Activated CD8-positive, alpha-beta memory T cell treated with anti-CD3 and anti-CD28 coated beads for 1 hour (primary cell): ENCODE results near the gene EXOC3L1.
A peak's percentile ranks its signal among the peaks of the same experiment; 100 is the strongest.

ENCODE experiments used
- DNase-seq, 2 donors: peaks; one replicate each; pipeline ENCODE4 v3.0.0-alpha.2; 2020; ENCODE audit warnings: low read depth in 1 of 2; ENCODE audit errors: extremely low read depth in 1 of 2

Gene EXOC3L1, protein sequence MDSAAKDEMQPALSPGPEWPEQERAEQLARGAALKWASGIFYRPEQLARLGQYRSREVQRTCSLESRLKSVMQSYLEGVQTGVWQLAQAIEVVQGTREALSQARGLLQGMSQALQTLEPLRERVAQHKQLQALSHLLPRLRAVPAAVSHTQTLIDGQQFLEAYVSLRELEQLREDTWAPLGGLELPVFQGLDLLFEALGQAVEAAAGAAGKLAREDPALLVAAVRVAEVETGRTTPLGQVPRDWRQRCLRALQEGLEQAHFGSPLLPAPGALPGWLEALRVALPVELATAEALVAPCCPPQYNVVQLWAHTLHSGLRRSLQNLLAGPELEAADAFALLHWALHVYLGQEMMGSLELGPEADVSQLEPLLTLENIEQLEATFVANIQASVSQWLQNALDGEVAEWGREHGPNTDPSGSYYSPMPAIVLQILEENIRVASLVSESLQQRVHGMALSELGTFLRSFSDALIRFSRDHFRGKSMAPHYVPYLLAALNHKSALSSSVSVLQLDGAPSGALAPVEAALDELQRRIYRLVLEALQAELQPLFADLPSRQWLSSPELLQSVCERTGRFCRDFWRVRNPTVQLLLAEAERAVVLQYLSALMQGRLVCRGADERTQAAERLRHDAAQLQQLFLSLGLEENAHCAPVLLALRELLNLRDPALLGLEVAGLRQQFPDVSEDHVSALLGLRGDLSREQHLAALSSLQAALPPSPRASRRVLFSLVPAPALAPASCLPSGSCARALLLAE

DNA sequence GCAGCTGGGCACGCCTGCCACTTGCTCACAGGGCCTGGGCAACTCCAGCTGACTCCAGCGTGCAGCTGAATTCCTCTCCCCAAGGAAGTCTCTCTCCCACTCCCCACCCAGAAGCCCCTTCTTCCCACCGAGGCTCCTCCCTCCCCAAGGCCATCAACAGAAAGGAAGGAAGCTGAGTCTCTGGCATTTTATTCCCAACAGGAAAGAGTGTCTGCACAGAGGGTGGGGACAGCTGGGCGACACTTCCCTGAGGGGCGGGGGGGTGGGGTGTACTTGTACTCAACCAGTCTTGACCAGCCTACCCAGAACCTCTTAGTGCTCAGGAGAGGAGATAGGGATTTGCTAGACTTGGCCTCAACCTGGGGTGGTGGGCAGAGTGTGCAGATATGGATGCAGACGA lies at the start of gene EXOC3L1:
Gene EXOC3L1, minus strand, starts transcription at position 96 of the 400 bp plus-strand sequence. CDS start 460 bp downstream, outside the sequence.
- DNase-seq = no peak

DNA sequence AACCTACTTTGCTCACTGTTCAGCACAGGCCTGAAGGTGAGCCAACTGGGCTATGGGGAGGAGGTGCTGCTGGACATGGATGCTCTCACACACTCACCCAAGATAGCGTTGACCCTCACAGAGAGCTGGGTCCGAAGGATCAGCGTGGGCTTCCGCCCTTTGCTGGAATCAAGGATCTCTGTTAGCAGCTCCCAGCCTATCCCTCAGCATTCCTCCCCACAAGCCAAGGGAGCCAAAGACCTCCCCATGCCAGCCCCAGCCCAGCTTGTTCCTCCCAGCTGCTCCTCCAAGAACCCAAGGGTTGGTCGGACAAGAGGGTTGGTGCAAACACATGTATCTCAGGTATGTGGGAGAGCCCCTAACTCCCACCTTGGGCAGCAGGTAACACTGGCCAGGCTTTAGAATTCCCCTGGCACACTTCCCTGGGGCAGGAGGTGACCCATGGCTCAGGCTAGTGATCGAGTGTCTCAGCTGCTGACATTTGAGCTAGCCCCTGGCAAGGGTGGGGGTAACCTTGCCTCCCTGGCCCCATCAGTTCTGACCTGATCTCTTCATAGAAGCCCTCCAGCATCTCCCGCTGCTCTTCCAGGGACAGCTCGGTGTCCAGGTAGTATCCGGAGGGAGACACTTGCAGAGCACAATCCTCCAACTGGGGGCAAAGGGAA lies 49.0 kb upstream of the EXOC3L1 start:
- DNase-seq = no peak

DNA sequence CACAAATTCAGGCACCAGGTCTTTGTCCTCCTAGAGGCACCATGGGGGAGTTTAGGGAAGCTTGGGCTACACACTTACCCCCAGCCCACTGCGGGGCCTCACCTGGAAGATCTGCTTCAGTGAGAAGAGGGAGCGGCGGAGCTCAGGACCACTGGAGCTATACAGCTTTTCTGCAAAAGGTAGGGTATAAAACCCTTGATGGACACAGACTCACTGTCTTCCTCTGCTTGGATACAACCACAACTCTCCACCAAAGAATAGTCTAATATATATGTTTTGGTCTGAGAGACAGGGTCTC lies 48.3 kb upstream of the EXOC3L1 start:
- DNase-seq = no peak

DNA sequence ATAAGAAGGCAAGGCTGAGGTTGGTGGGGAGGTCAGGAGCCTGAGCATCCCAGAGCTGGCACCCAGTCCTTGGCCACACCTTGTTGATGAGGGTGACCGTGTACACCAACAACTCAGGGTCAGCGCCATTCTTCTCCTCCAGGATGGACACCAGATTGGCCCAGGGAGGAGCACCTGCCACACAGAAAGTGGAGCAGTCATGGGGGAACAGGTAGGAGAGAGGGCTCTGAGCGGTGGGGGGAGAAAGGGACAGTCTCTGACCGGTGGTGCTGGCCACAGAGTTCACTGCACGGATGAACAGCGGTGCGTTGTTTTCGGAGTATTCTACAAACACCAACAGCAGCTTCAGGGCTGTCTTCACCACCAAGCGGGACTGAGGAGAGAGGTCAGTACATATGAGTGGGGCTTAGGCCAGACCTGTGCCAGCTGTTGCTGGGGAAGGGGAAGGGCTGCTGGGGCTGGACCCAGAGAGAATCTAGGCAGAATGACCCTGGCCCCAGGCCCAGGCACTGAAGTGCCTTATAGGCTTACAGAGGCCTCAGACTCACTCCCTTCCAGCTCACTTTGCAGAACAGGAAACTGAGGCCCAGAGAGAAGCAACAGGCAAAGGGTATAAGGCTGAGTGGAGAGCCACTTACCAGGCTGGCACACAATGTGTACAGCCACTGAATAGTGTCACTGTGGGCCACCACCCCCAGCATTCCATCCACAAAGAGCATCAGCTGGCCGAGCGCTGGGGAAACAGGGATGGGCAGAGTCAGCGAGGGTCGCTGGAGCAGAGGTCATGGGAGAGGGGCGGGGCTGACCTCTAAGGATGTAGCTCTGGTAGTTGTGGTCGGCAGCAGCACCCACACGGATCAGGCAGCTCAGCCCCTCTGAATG lies 47.7 kb upstream of the EXOC3L1 start:
- no peak for DNase-seq

DNA sequence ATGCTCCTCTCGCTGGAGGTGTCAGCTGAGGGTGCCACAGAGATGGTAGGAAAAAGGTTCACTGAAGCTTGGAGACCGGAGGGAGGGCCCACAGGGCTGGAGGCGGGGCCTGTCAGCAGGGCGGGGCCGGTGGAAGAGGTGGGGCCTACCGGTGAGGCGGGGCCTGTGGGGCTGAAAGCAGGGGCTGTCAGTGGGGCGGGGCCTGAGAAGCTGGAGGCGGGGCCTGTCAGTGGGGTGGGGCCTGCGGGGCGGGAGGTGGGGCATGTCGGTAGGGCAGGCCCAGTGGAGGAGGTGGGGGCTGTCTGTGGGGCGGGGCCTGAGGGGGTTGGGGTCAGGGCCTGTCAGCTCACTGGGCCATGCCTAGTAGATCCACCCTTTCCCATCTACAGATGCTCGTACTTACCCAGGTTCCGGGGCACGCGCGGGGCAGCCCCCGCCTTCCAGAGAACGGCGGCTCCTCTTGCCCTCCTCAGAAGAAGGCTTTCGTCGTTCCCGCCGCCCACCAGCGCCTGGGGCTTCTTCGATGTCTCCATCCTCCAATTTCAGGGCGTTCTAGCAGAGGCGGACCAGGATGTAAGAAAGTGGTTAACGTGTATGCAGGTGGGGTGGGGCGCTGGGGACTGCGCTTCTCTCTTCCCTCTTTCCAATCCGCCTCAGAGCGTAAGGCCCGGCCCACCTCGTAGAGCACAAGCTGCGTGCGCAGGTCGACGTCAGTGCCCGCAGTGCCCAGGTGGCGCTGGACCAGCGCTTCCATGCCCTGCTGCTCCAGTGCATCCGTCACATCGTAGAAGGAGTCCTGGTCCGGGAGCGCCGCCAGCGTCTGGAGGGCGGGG lies 46.8 kb upstream of the EXOC3L1 start:
- no peak for DNase-seq

DNA sequence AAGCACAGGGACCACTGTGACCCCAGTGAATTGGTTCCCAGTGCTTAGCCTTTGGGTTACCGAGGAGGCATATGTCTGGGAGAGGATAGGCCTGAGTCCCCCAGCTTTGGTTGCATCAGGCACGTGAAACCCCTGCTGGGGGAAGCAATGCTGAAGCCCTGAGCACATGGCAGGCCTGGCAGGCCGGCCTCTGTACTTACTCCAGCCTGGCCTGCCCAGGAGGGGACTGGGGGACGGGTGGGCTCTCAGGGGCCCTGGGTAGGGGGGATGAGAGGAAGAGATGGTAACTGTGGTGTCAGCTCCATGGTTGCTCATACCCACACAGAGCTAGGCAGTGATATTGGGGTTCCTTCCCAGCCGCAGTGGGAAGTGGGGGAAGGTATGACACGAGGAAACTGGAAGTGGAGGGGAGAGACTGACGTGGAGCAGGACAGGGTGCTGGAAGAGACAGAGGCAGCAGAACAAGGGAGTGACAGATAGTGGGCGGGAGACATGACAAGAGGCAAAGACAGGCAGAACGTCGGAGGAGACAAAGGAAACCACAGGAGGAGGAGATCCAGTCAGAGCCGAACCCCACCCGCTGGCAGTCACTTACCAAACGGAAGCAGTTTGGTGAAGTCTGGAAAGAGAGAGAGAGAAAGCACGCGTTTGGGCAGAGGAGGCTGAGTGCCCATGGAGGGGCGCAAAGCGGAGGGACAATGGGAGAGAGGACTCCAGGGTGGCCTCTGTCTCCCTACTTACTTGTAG lies 46.1 kb upstream of the EXOC3L1 start:
- no peak for DNase-seq

DNA sequence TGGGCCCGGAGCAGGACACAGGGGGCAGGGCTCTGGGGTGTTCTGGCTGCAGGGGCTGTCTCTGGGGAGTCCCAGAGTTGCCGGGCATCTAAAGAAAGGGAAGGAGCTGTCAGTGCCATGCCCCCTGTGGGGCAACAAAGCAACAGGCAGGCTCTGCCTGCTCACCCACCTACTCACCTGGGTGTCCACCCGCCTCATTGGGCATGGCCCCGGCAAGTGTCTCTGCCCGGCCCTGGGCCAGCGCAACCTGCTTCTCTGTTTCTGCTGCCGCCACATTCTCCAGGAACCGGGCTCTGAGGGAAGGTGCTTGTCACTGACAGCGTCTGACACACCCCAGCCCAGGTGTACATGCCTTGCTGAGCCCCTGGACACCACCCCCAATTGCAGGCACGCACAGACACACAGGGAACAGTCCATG lies 44.3 kb upstream of the EXOC3L1 start:
- no peak for DNase-seq

DNA sequence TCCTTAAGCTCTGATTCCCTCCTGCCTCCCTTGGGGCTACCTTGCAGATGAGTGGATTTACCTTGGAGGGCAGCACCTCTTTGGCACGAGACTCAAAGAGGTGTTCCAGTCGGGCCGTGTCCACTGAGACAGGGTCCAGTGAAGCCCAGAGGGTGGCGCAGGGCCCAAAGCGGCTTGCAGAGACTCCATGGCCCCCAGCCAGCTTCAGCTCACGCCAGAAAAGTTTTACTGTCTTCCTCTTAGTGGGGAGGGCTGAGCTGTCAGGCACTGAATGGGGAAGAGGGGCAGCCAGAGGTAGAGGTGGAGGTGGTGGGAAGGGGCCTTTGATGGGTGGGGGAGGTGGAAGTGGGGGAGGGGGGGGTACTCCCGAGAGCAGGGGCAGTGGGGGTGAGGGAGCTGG lies 43.7 kb upstream of the EXOC3L1 start:
- no peak for DNase-seq

DNA sequence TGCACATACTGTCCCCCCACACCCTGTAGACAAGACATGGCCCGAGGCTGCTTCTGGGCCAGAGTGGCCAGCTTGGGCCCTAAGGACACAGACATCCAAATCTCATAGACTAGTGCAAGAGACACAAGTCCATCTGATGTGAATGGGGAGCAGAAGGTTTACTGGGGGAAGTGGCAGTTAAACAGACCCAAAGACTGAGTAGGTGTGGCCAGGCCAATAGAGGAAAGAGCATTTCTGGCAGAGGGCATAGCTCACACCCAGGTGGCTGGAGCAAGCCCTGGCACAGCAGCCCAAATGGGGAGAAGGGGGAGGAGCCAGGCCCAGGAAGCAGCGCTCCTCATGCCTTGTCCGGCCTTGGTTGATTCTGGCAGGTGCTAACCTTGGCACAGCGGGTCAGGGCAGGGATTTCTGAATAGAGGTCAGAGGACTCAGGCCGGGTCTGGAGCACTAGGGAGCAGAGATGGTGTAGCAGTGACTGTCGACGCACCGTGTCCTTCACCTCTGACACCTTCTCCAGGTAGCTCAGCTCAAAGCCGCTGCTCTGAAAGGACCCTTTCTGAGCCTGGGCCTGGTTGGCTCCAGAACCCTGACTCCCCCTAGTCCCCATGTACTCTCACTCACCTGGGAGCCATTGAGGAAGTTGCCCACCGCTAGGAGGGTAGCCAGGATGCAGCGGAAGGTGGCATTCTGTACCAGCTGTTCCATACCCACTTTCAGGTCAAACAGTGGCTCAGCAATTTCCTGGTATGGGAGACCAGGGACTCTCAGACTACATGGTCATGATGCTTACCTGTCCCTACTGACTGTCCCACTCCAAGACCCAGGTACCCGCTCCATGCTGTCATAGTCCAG lies 41.1 kb upstream of the EXOC3L1 start:
- no peak for DNase-seq

DNA sequence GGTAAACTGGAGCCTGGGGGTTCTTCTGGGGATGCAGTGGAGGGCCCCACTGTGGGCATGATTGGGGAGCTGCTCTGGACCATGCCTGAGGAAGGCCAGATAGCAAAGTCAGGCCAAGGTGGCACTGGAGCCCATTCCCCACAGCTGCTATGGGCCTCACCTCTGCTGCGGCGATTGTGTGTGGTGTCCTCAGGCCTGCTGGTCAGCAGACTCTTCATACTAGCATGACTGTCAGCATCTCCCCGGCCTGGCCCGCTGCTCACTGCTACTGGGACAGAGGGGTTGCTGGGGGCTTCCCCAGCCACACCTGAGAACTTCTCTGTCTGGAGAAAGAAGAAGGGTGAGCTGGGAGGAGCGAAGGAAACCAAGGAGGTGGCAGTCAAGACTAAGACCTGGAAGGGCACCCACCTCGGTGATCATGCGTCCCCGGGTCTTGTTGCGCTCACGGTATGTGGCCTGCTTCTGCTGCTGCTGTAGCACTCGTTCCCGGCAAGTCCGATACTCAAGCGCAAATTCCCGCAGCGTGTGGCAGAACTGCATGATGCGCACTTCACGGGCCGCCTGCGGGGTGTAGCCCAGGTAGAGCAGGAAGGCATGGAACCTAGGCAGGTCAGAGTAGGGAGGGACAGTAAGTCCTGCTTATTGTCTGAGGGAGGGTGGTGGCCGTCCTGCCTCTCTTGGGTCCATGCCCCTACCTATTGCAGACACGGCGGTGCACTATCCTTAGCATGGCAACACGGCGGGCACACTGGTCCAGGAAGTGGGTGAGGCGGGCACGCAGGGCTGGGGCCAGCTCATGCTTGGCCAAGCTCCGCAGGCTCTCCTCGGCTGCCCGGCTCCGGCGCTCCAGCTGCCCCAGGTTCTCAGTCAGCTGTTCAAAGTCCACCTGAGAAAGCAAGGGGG lies 40.2 kb upstream of the EXOC3L1 start:
- no peak for DNase-seq

DNA sequence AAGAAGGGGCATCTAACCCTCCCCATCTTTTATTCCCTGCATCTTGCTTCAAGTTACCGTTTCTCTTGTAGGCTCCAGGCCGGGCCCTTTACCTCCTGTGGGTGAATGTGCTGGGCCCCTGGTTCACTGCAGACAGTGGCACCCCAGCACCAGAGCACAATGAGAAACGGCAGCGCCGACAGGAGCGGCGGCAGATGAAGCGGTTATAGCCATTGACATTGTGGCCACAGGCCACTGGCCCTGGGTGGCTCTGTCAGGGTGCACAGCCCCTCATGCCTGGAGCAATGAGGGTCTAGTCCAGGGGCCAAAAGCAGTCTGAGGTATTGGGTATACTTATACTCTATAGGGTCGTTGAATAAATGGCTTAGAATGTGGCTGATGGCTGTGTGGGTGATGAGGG lies 39.0 kb upstream of the EXOC3L1 start:
- no peak for DNase-seq

DNA sequence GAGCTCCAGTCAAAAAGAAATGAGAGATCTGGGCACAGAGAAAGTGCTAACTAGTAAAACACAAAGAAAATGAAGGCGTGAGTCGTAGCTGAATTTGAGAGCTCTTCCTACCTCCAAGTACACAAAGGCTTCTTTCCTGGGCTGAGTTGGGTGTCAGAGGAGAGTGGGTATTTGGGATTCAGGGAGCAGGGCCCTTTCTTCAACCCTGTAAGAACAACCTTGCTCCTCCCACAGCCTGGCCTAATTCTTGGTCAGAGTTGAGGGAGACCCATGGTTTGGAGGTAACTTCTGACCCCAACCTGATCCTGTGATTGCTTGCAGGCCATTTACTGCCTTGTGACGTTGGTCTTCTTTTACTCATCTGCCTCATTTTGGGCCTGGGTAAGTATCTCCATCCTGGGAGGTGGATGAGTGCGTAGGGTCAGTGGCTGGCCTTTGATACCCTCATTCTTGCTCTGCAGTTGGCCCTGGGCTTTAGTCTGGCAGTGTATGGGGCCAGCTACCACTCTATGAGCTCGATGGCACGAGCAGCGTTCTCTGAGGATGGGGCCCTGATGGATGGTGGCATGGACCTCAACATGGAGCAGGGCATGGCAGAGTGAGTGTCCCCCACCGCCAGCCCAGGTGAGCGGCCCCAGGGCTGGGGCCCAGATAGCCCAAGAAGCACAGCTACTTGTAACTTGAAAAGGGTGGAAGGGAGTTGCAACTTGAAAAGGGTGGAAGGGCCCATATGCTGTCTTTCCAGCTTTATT lies 38.3 kb upstream of the EXOC3L1 start:
- no peak for DNase-seq

DNA sequence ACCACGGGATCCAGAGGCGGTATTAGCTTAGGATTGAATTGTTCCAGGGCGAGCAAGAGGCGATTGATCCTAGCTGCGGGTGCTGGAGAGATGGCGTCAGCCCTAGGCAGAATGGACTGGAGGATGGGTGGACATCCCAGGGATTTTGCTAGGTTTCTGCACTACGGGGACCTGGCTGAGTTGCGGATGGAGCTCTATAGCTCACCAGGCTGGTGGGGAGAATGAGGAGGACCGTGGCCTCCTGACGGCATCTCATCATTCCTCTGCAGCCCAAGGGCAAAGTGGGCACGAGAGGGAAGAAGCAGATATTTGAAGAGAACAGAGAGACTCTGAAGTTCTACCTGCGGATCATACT lies 37.6 kb upstream of the EXOC3L1 start:
- no peak for DNase-seq

DNA sequence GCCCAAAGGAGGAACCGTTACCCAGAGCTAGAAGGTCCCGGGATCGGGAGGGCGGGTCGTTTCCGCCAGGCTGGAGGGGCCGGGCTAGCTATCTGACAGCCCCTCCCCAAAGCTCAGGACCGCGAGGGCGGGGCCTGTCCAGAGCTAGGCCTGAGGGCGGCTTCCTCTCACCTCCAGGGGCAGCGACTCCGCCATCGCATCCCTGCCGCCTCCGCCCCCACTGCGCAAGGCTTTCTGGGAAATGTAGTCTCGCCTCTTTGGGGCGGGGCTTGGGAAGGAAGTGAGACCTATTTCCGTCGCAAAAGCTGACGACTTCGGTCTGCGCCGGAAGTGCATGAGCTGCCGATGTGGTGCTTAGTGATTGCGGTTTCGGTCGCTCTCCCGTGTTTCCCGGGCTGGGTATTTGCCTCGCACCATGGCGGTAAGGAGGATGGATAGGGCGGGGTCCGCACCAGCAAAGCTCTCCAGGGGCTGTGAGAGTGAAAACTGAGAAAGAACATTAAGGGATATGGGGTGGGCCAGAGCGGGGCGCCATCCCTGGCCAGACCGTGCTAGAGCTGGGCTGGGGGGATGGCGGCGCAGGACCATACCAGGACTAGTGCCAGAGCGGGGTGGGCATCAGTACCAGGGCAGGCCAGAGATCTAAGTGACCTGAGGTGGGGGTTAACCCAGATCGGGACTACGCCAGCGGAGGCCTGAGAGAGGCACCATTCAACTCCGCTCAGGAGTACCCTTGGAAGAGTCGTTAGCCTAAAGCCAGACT lies 37.0 kb upstream of the EXOC3L1 start, which contains the start of gene TMEM208:
Gene TMEM208, plus strand, starts transcription at position 327 of the 763 bp plus-strand sequence. Its CDS starts 89 bp downstream, at position 416.
- DNase-seq = peak; percentile 94 to 96

DNA sequence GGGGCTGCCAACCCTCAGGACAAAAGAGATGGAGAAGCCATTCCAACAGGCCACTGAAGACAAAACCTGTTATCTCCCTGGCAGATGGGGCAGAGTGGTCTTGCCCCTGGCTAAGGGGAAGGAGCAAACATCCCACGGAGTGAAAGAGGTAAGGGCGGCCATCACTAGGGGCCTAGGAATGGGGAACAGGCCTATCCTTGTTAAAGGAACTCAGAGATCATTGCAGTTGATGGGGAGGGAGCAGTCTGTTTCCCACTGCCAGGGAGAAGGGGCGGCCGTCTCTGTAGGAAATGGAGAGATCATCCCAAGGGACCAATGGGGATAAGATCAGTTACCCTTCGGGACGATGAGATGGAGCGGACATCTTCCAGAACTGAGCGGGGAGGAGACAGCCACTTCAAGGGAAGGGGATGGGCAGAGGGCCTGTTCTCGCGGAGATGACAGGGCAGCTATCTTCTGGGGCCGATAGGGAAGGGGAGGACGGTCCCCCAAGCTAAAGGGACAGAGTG lies 36.4 kb upstream of the EXOC3L1 start:
- no peak for DNase-seq

DNA sequence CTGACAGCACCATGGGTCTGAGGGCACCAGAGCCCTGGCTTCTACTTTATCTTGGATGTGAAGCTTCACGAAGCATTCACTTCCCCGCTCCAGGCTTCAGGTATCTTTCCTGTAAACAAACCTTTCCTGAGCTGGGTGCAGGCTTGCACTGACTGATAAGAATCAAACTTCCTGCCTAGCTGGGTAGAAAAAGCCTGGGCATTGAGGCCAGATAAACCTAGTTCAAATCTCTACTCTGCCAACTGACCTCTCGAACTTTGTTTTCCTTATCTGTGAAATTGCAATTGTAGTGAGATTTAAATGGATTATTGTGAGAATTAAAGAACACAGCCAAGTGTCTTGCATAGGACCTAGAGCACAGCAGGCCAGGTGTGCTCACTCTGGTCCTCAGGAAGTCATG lies 34.1 kb upstream of the EXOC3L1 start:
- no peak for DNase-seq
